LNCaP clone FGC (cell line): ENCODE measurements around the gene EIF4E1B.
"Not testable (repeated sequence)": the region's sequence is repeated elsewhere in the genome, so short reads cannot be mapped to it uniquely, and the experiment has no call there.

Experiments
- DNase-seq: peaks from one replicate; pipeline ENCODE4 v3.0.0-alpha.2; 2011; ENCODE audit warnings: low read depth
- H3K4me3 ChIP-seq: 2 replicates; pipeline ENCODE4 v1.5.1; 2011; ENCODE audit warnings: mild to moderate bottlenecking, low read depth, low read length, control low read depth
- TF ChIP-seq, protein P1 (sequence below): IDR thresholded peaks from 2 replicates; pipeline ENCODE4 v1.5.1; 2012; ENCODE audit warnings: mild to moderate bottlenecking; ENCODE audit not compliant: control insufficient read depth, insufficient read depth; ENCODE audit errors: extremely low read depth

EIF4E1B gene

DNA sequence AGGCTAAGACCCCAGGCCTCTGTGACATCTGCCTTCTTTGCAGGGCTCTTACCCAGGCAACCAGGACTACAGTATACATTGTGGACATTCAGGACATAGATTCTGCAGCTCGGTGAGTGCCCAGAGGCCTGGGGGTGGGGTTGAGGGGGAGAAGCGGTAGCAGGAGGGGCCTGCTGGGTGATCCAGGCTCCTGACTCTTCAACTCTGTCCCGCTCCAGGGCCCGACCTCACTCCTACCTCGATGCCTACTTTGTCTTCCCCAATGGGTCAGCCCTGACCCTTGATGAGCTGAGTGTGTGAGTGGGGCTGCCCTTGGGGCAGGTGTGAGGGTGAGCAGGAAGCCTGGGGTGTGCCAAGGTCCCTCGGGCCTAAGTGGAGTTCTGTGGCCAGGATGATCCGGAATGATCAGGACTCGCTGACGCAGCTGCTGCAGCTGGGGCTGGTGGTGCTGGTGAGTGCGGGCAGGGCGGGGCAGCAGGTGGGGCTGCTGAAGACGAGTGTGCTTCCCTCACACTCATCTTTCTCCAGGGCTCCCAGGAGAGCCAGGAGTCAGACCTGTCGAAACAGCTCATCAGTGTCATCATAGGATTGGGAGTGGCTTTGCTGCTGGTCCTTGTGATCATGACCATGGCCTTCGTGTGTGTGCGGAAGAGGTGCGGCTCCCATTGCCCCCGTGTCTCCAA is 40.3 kb upstream of the EIF4E1B start:
- no peak for DNase-seq
- TF ChIP-seq, protein P1, sequence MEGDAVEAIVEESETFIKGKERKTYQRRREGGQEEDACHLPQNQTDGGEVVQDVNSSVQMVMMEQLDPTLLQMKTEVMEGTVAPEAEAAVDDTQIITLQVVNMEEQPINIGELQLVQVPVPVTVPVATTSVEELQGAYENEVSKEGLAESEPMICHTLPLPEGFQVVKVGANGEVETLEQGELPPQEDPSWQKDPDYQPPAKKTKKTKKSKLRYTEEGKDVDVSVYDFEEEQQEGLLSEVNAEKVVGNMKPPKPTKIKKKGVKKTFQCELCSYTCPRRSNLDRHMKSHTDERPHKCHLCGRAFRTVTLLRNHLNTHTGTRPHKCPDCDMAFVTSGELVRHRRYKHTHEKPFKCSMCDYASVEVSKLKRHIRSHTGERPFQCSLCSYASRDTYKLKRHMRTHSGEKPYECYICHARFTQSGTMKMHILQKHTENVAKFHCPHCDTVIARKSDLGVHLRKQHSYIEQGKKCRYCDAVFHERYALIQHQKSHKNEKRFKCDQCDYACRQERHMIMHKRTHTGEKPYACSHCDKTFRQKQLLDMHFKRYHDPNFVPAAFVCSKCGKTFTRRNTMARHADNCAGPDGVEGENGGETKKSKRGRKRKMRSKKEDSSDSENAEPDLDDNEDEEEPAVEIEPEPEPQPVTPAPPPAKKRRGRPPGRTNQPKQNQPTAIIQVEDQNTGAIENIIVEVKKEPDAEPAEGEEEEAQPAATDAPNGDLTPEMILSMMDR = no peak
- H3K4me3 ChIP-seq = no peak overlapping the region

DNA sequence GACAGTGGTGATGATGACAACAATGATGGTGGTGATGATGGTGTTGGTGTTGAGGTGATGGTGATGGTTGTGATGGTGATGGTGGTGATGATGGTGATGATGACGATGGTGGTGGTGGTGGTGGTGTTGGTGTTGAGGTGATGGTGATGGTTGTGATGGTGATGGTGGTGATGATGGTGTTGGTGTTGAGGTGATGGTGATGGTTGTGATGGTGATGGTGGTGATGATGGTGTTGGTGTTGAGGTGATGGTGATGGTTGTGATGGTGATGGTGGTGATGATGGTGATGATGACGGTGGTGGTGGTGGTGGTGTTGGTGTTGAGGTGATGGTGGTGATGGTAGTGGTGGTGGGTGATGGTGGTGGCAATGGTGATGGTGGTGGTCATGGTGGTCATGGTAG is 38.8 kb upstream of the EIF4E1B start:
- not testable (repeated sequence) for H3K4me3 ChIP-seq, DNase-seq

DNA sequence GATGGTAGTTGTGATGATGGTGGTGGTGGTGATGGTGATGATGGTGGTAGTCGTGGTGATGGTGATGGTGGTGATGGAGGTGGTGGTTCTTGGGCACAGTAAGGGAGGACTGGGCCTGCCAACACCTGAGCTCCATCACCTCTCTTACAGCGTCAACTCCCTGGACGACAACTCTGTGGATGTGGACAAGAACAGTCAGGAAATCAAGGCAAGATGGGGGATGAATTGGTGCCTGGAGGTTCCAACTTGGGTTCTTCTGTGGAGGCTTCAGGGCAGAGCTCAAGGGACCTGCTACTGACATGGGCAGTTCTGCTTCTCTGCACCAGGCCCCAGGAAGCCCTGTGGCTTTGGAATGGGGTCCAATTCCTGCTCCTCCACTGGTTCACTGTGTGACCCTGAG is 37.9 kb upstream of the EIF4E1B start:
- TF ChIP-seq, protein P1 = no peak
- no peak for DNase-seq
- no peak overlapping the region for H3K4me3 ChIP-seq

DNA sequence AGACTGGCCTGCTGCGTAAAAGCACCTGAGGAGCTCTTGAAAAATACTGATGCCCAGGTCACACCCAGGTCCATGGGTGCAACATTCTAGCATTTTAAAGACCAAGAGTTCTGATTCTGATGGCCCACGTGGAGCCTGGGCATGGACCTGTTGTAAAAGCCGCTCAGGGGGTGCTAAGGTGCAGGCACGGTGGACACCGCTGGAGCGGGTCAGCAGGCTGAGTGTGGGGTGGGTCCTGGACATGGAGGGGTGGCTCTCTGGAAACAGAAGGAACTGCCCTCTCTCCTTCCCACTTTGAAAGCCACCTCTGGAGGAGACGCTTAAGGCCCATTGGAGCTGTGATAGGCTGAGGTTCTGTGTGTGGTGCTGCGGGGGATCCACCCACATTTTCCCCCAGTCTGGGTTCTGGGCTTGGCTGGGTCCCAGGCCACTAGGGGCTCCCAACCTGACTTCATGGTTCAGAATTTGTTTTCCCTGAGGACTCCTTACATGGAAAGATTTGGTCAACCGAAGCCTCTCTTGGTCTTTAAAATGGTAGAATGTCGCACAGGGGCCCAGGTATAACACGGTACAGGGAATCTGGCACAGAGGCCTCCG is 37.1 kb upstream of the EIF4E1B start:
- TF ChIP-seq, protein P1 = no peak

DNA sequence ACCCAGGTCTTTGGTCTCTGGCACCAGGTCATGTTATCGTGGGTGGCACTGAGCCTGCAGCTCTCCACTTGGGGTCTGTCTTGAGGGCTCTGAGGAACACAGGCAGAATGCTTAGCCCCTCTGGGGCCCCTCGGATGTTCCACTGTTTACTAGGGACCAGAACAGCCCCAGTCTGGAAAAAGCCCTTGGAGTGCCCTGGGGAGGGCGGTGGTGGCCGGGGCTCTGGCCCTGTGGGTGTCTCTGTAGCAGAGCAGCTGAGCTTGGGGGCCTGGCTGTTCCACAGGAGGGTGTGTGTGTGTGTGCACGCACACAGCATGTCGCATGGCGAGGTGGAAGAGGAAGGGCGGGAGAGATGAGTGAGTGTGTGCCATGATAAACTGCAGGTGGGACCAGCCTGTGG is 35.9 kb upstream of the EIF4E1B start:
- TF ChIP-seq, protein P1 = no peak
- no peak for DNase-seq
- H3K4me3 ChIP-seq = no peak overlapping the region

More for the DNA sequence above, 37.1 kb upstream of the EIF4E1B start:
- no peak overlapping the region for H3K4me3 ChIP-seq
- DNase-seq = no peak

DNA sequence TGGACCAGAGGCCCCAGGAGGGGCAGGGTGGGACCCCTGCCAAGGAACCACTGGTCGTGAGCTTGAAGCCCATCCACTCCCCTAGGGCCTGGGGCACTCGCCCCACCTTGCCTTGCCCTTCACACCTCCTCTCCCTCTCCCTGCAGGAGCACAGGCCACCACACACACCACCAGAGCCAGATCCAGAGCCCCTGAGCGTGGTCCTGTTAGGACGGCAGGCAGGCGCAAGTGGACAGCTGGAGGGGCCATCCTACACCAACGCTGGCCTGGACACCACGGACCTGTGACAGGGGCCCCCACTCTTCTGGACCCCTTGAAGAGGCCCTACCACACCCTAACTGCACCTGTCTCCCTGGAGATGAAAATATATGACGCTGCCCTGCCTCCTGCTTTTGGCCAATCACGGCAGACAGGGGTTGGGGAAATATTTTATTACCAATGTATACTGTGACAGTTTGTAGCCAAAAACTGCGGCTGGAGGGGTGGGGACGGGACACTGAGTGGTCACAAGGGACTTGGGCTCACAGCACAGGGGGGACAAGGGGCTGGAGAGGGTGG is 35.0 kb upstream of the EIF4E1B start:
- TF ChIP-seq, protein P1 = no peak
- H3K4me3 ChIP-seq = no peak overlapping the region
- DNase-seq = no peak

DNA sequence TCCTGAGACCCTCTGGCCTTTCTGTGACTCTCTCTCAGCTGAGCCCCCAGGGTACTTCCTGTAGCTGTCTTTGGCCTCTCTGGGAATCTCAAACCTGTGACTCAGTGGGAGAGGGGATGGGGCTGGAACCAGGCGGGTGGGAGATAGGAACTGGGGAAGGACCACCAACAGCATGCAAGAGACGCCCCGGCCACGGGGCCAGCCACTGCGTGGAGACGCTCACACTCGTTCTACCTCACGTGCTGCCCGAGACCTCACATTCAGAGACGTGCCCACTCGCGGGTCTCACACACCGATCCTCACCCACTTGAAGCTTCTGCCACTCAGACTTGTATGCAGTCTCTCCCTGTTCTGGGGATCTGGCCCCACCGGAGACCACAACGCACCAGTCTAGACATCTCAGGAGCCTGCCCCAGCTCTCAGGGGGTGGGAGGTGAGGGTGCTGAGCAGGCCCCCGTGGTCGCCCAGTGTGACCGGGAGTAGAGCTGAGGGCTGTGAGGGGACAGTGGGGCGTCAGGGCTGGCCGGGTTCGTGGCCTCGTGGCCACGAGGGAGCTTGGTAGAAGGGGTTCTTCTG is 34.3 kb upstream of the EIF4E1B start:
- DNase-seq = no peak
- TF ChIP-seq, protein P1 = no peak
- no peak overlapping the region for H3K4me3 ChIP-seq
